DMS79 treated with DMSO at 0.1 percent for 48 hours (cell line): ENCODE results near the gene FAM210A.
"Not testable (repeated sequence)": the region's sequence is repeated elsewhere in the genome, so short reads cannot be mapped to it uniquely, and the experiment has no call there.

Experiments used
- DNase-seq: peaks from one replicate; lab custom pipeline; 2025; lab: John Stamatoyannopoulos, UW

Gene FAM210A, protein sequence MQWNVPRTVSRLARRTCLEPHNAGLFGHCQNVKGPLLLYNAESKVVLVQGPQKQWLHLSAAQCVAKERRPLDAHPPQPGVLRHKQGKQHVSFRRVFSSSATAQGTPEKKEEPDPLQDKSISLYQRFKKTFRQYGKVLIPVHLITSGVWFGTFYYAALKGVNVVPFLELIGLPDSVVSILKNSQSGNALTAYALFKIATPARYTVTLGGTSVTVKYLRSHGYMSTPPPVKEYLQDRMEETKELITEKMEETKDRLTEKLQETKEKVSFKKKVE

DNA sequence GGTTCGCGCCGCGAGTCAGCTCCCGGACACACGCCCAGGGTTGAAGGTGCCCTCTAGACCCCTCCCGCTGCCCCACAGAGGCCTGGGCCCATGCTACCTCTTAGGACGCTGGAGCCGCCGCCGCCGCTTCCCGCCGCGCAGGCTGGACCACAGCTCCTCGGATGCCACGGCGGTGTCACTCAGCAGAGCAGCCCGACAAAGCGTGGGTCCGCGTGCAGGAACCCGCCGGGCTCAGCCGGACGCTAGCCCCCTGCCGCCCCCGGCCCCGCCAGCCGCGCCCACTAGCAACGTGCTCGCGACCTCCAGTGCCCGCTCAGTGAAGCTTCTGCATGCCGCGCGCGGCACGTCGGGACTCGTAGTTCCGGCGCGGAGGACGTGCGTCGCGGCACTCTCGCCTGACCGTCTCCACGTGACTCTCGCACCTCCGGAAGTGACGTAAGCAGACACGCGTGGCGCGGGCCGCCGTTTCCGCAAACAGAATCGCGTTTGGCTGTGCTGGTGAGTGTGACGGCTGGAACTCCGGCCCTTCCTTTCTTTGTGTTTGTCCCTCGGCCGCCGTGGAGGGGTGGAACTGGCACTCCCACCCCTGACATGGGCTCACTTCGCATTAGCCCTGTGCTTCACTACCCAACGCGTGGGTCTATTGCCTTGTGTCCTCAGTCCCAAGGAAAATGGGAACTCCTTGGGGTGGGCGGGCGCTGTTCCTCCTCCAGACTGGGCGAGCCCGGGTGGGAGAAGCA lies at the start of gene FAM210A, which contains the start of gene RNMT:
Gene FAM210A, minus strand, starts transcription at position 327 of the 740 bp plus-strand sequence. CDS start 44,481 bp downstream, outside the sequence.
Gene RNMT, plus strand, starts transcription at position 442 of the 740 bp plus-strand sequence. CDS start 4,845 bp downstream, outside the sequence.
- peak; percentile 90 for DNase-seq

DNA sequence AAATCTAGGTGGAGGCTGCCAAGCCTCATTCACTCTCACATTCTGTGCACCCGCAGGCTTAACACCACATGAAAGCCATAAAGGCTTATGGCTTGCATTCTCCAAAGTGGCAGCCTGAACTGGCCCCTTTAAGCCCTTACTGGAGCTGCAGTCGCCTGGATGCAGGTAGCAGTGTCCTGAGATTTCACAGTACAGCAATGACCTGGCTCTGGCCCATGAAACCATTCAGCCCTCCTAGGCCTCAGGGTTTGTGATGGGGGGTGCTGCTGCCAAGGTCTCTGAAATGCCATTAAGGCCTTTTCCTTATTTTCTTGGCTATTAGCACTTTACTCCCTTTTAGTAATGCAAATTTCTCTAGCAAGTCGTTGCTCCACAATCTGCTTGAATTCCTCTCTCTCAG lies 48.7 kb upstream of the FAM210A start:
- no peak for DNase-seq

DNA sequence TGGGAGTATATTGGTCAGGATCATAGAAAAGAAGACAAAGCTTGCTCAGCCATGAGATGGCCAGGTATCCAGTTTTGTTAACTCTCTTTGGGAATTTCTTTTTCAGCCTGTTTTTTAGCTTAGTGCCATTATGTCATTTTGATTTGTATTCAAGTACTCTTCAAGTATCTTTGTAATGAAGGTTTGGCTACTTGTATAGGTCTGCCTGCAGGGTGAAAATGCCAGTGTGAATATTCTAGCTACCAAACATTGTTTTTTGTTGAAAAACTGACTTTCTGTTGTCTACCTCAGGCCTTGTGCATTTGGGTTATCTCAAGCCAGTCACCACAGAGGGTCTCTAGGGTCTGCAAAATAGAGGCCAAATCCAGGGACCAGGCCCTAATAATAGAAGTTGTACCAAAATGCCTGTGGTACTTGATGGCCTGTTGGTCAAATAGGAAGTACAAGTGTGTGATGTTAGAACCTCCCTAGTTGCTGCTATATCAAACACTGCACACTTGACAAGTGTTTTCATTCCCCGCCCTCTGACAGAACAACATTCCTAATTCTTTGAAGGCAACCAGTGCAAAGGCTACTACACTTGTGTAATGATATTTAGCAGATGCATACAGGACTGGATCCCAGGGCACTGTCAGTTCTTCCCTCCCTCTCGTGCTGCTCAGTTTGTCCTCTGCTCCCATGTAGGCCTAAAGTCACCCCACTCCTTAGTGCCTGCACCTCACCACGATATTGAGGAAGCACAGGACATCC lies 36.5 kb upstream of the FAM210A start:
- DNase-seq: no peak

DNA sequence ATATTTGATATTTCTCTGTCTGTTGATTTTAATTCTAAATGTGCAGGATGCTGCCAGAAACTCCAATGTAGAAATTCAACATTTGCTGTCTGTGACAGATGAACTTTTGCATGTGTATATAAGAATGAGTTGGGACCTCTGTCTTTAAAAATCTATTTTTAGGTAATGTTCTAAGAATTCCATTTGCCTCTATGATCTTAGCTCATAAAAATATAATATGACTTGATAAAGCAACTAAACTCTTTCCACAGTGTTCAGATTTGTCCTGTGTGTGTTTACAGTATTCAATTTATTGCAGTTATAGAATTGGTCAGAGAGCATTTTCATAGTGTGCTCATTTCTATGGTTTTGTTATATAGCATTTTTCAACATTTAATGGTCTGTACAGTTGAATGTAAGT lies 33.7 kb upstream of the FAM210A start:
- no peak for DNase-seq

DNA sequence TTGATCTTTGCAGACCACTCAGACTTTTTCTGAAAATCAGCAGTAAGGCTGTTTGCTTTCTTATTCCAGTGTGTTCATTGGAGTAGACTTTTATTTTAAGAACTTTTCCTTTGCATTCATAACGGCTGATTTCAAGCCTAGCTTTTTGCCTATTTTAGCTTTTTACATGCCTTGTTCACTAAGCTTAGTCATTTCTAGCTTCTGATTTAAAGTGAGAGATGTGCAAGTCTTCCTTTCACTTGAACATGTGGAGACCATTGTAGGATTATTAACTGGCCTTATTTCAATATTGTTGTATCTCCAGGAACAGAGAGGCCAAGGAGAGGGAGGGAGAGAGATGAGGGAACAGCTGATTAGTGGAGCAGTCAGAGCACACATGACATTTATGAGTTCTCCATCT lies 32.3 kb upstream of the FAM210A start:
- no peak for DNase-seq

DNA sequence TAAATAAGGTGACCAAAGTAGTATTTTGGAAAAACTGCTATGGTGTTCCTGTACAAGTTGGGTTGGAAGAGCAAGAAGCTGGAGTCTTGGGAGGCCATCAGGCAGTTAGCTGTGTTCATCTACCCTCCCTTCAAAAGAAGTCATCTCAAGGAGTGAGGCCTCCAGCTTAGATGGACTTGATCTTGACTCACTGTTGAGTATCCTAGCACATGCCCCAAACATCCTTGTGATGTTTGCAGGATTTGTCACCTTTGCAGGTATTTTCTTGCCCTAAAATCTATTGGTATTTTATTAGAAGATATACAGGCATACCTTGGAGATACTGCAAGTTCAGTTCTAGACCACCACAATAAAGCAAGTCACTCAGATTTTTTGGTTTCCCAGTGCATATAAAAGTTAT lies 30.3 kb upstream of the FAM210A start:
- DNase-seq: no peak

DNA sequence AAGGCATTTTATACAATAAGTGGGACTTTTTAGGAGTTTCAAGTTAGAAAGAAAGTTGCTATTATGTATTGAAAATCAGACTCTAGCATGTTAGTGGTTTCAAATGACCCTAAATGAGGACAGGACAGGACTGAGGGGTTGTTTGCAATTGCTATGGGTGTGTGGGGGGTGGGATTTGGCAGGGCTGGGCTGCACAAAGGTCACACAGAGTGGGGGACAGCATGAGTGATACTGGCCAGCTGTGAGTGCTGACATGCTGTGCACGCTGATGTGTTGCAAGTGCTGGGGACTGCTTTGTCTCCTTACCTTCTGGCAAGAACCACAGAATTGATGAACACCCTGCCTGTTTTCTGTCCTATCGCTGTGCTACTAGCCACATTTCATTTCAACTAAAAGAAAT lies 29.9 kb upstream of the FAM210A start:
- no peak for DNase-seq

DNA sequence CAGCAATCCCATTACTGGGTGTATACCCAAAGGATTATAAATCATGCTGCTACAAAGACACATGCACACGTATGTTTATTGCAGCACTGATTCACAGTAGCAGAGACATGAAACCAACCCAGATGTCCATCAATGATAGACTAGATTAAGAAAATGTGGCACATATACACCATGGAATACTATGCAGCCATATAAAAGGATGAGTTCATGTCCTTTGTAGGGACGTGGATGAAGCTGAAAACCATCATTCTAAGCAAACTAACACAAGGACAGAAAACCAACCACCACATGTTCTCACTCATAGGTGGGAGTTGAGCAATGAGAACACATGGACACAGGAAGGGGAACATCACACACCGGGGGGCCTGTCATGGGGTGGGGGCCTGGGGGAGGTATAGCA lies 25.2 kb upstream of the FAM210A start:
- not testable (repeated sequence) for DNase-seq

DNA sequence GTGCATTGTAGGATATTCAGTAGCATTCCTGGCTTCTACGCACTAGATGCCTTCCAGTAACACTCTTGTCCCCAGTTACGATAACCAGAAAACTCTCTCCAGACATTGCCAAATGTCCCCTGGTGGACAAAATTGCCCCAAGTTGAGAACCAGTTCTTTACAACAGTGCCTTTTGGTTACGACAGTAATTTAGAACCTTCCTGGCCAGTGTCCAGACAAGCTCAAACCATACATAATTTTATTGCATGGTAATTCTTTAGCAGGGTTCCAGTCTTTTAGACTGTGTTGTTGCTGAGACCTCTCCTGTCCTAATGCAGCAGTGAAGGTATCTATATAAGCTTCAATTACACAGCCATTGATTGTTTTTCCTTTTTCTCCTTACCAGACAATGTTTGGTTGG lies 20.3 kb upstream of the FAM210A start:
- DNase-seq: no peak

DNA sequence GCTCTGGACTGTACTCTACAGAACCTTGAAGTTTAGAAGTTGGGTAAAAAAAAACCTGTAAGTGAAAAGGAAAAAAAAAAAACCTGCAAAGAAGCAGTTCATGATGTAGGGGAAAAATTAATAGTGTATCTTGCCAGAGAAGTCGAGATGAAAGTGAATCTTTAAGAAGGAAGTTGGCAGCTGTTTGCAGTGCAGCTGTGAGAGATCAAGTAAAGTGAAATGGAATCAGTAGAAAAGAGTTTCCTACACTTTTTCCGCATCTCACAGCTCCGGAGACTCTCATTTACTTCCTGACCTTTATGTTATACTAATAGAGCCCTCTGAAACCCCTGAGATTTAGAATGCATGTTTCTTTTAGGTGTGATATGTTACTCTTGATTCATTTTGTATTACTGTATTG lies 19.3 kb upstream of the FAM210A start:
- DNase-seq: no peak

DNA sequence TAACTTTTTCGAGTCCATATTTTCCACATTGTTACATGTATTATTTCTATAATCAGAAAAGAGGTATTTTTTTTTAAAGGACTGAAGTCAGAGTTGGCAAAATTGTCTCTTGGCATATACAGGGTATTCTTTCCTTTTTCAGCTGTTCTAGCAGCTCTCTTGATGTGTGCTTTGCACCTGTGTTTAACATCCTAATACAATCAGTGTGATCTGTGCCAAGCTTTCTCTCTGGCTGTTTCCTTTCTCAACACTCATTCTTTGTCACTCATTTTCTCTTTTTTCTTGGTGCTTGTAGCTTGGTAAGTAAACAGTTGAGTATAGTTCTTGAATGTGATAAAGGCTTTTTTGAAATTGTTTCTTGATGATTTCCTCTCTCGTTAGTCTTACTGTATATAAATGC lies 9.3 kb upstream of the FAM210A start:
- no peak for DNase-seq

DNA sequence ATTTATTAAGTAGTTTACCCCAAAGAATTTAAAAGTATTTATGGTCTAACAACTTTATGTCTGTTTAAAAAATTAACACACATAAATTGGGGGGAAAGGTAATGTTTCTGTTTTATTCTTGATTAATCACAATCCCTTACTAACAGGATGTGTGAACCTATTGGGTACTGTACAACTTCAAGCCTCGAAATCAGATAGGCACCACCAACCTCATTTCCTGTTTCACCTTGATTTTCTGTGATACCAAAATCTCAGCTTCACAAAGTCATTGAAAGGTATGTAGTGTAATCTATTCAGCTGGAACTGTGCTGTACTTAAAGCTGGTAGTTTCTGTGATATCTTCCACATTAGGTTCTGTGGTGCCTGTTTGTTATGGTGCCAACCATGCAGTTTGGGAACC lies 4.1 kb upstream of the FAM210A start:
- no peak for DNase-seq

DNA sequence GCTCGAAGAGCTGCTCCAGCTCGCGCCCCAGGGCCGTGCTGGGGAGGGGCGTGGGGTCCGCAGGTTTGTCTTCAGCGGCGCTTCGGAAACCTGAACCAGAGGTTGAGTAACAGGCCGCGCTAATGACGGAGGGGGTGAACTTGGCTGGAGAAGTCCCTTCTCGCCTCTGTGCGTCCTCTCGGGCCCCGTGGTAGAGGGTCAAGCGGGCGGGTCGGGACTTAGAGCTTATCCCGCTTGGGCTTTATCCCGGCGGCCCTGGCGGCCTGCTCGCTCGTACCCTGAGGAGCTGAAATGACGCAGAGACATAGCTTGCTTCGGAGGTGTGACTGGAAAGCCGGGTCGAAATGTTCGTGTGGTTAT lies 594 bp upstream of the FAM210A start:
- DNase-seq: no peak

DNA sequence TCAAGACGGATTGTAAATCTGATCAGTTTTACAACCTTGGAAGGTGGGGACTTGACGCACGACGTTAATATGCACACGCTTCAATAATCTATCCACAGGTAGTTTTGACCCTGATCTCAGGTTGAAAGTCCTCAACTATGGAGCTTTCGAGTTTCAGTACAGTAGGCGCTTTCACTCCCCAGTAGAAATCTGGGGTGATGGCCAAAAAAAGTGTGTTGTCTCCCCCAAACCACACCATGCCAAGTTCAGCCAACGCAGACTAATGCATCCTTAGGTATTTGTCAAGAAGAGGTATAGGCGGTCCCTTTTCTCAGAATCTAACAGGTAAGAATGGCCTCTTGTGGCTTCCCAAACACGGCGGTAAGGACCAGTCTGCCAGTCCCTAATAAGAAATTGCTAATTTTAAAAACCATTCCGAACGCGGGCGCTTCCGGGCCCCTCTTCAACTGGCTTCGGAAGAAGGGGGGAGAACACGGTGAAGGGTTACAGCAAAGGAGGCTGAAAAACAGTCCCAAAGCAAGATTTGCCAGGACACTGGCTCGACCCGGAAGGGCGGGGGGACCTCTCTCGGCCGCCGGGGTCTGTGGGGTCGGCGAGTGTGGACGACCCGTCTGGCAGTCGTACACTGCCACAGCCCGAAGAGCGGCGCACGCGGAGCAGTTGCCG lies 659 bp downstream of the FAM210A start:
- DNase-seq: no peak

DNA sequence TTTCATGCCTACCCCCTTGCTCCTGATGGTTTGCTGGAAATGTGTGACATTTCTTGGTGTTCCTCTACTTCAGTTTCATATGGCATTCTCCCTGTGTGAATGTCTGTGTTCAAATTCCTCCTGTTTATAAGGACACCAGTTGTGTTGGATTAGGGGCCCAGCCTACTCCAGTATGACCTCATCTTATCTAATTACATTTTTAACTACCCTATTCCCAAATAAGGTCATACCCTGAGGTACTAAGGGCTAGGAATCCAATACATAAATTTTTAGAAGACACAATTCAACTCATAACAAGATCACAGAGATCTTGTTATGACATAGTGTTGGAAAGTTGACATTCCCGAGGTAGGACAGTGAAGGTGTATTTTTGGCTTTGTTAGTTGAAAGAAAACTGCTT lies 5.5 kb downstream of the FAM210A start:
- DNase-seq: no peak

DNA sequence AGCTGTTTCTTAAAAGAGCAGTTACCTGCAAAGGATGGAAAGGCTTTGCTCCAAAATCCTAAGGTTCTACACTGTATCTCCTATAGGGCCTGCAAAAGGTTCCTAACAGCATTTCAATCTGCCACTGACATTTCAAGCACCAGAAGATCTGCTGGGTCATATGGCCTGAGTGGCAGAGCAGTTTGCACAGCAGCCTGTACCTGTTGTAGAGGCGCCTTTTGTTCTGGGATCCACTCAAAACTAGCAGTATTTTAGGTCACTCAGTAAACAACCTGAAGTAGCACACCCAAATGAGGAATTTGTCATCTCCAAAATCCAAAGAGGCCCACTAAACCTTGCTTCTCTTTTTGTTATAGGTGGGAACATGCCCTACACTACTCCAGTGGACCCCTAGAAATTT lies 6.2 kb downstream of the FAM210A start:
- DNase-seq: no peak

DNA sequence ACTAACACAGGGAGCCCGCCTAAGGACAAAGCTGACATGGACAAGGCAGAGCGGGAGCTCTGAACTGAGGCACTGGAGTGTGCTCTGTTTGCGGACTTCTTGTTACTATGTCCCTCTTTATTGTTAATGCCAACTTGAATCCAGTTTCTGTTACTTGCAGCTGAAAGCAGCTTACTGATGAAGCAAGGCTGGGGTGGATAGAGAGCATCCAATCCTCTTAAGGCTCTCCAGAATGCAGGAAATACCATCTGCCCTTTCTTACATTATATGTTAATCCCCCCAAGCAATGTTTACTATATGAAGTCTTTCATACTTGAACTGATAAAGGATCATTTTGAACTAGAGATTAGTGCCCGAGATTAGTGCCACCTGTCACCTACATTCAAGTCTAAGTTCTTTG lies 9.4 kb downstream of the FAM210A start:
- no peak for DNase-seq

DNA sequence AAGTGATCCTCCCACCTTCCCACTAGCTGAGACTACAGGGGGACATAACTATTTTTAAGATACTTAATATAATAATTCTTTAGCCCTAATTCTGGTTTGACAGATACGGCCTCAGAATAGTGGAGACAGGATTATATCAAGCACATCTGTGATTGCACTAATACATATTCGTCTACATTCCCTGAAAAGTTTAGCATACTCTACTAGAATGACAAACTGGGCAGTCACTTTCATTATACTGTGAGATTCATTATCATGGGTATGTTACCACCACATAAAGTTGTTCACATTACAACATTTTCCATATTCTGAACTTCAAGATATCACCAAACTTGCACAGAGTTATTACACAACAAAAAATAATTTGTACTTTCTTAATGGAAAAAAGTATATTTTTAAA lies 11.0 kb downstream of the FAM210A start:
- DNase-seq: no peak

DNA sequence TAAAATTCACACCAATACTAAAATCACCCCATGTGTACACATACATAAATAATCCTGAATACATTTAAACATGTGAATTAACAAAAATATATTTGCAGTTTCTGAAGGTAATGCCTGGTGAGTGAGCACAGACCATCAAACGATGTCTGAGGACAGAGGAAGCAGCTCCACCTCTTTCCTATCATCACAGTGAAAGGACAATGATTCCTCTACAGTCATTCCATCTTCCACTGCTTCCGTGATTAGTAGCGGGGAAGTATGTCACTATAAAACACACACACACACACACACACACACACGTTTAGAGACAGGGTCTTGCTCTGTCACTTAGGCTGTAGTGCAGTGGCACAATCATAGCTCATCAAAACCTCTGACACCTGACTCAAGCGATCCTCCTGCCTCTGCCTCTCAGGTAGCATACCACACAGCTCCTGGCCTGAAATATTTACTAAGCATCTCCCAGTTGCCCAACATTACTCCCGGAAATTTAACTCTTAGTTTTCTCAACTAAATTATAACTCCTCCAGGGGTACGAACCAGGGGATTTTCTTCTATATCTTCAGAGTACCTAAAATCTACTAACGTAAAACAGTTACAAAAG lies 12.8 kb downstream of the FAM210A start:
- no peak for DNase-seq

DNA sequence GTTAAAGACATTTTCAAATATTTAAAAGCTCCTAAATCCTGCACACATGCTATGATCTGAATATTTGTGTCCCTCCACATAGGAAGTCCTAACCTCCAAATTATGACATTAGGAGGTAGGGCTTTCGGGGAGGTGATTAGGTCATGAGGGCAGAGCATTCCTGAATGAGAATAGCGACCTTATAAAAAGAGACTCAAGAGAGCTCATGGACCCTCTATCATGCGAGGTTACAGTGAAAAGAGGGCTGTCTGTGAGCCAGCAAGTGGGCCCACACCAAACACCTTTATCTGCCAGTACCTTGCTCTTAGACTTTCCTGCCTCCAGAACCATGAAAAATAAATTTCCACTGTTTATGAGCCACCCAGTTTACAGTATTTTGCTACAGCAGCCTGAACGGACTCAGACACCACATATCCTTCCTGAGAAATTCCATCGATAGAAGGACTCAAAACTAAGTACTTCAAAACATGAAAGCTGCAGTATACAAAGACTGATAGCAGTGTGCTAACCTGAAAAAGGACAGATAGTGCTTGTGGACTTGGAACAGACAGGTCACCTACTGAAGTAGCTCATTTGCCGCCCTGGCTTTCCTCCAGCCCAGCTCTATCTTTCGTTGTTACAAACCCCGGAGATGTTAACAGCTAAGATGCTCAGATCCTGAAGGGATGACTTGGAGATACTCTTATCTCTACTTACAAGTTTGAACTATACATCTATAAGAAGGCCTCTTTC lies 13.8 kb downstream of the FAM210A start:
- DNase-seq: no peak

DNA sequence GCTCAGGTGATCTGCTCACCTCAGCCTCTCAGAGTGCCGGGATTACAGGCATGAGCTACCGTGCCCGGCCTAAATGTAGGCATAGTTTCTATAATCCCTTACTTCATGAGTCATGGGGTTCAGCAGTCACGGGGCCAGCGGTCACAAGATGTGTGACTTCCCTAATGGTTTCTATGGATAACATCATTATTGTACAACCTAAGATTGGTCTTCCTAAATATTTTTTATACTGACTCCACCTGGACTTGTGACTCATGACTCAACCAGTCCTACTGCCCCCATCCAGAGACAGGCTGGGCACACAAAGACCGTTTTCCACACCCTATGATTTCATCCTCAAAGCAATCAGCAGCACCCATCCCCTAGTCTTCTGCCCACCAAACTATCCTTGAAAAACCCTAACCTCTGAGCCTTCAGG lies 15.9 kb downstream of the FAM210A start:
- no peak for DNase-seq
